ENCODE data around the gene DRAP1.
"Not testable (repeated sequence)": the region's sequence is repeated elsewhere in the genome, so short reads cannot be mapped to it uniquely, and the experiment has no call there.

GRCh38 chr11:65950711-65951110 lies 31.5 kb downstream of the DRAP1 start:
- TF ChIP-seq POLR2AphosphoS5, CTCF, POLR2A (IDR thresholded peaks at IDR 0.05): not testable (repeated sequence)
